Endothelial cell (in vitro differentiated cells): ENCODE measurements around the gene HMBS. TPM values are rescaled to one million over a fixed set of nuclear protein-coding genes. Genes with fewer than 3 reads are reported as not detected.

ENCODE experiments used
- DNase-seq: peaks from one replicate; pipeline ENCODE4 v3.0.0; 2021; ENCODE audit warnings: low spot score
- H3K27ac Mint-ChIP-seq: one replicate; pipeline ENCODE4 v1.8.0; 2021; ENCODE audit warnings: mixed read lengths, inconsistent platforms; ENCODE audit not compliant: unreplicated experiment
- H3K27me3 Mint-ChIP-seq: one replicate; pipeline ENCODE4 v1.8.0; 2021; ENCODE audit warnings: mild to moderate bottlenecking, moderate library complexity, mixed read lengths, inconsistent platforms; ENCODE audit not compliant: unreplicated experiment
- H3K36me3 Mint-ChIP-seq: one replicate; pipeline ENCODE4 v1.8.0; 2021; ENCODE audit warnings: mild to moderate bottlenecking, low read depth, mixed read lengths, inconsistent platforms; ENCODE audit not compliant: unreplicated experiment
- H3K4me1 Mint-ChIP-seq: one replicate; pipeline ENCODE4 v1.8.0; 2021; ENCODE audit warnings: mild to moderate bottlenecking, mixed read lengths, inconsistent platforms; ENCODE audit not compliant: unreplicated experiment
- H3K4me3 Mint-ChIP-seq: one replicate; pipeline ENCODE4 v1.8.0; 2021; ENCODE audit warnings: mild to moderate bottlenecking, mixed read lengths, inconsistent platforms; ENCODE audit not compliant: unreplicated experiment
- H3K9me3 Mint-ChIP-seq: one replicate; pipeline ENCODE4 v1.8.0; 2021; ENCODE audit warnings: mixed read lengths, inconsistent platforms; ENCODE audit not compliant: unreplicated experiment
- total RNA-seq: library from RNA; stranded (reverse); fragmentation: NEBNext Ultra II Directional; extraction: Animal tissue kit (Norgen Biotek cat#: 25700); gene quantifications from one replicate; pipeline ENCODE4 v1.2.1, GENCODE V29; 2021; ENCODE audit not compliant: unreplicated experiment
- TF ChIP-seq, protein P1 (sequence below): fragments of 200-600 bp; sonication (generic); IDR thresholded peaks from one replicate; pipeline ENCODE4 v1.5.0; 2021; ENCODE audit warnings: antibody characterized with exemption; ENCODE audit not compliant: unreplicated experiment

The HMBS gene
- total RNA-seq, 1 donor from 2014 or later: 13.6 TPM

DNA sequence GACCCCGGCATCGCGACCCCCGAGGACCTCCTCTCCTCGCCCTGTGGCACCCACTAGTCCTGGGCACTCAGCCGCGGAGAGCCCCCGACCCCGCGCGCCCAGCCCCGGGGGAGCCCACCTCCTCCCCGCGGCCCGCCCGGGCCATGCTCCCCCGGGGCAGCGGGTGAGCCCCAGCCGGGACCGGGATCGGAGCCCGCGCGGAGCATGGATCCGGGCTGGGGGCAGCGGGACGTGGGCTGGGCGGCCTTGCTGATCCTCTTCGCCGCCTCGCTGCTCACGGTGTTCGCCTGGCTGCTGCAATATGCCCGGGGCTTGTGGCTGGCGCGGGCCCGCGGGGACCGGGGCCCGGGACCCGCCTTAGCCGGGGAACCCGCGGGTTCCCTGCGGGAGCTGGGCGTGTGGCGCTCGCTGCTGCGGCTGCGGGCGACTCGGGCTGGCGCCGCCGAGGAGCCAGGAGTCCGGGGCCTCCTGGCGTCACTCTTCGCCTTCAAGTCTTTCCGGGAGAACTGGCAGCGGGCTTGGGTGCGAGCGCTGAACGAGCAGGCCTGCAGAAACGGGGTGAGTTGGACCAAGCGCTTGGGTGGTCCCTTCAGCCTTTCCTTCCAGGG lies 23.0 kb downstream of the HMBS start:
- Mint-ChIP-seq H3K4me3 (peak overlapping the region; percentile 89), H3K4me1 (peaks cover 46% of the 10 kb centered on the region), H3K27me3 (peaks cover 18% of the 10 kb centered on the region), H3K9me3 (no peaks in the 10 kb centered on the region), H3K36me3 (peaks cover 17% of the 10 kb centered on the region), H3K27ac (no peak overlapping the region)
- DNase-seq: no peak
- TF ChIP-seq, protein P1, sequence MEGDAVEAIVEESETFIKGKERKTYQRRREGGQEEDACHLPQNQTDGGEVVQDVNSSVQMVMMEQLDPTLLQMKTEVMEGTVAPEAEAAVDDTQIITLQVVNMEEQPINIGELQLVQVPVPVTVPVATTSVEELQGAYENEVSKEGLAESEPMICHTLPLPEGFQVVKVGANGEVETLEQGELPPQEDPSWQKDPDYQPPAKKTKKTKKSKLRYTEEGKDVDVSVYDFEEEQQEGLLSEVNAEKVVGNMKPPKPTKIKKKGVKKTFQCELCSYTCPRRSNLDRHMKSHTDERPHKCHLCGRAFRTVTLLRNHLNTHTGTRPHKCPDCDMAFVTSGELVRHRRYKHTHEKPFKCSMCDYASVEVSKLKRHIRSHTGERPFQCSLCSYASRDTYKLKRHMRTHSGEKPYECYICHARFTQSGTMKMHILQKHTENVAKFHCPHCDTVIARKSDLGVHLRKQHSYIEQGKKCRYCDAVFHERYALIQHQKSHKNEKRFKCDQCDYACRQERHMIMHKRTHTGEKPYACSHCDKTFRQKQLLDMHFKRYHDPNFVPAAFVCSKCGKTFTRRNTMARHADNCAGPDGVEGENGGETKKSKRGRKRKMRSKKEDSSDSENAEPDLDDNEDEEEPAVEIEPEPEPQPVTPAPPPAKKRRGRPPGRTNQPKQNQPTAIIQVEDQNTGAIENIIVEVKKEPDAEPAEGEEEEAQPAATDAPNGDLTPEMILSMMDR: no peak

- peak overlapping the region; percentile 89 for H3K4me3 Mint-ChIP-seq
- no peaks in the 10 kb centered on the region for H3K9me3 Mint-ChIP-seq
- TF ChIP-seq, protein P1: no peak
- H3K36me3 Mint-ChIP-seq: peaks cover 23% of the 10 kb centered on the region
- no peak for DNase-seq
- peaks cover 46% of the 10 kb centered on the region for H3K4me1 Mint-ChIP-seq
- peaks cover 18% of the 10 kb centered on the region for H3K27me3 Mint-ChIP-seq
- H3K27ac Mint-ChIP-seq: peak overlapping the region; percentile 57
These were observed 23.6 kb downstream of the HMBS start for GRCh38 chr11:119108146-119108856.

DNA sequence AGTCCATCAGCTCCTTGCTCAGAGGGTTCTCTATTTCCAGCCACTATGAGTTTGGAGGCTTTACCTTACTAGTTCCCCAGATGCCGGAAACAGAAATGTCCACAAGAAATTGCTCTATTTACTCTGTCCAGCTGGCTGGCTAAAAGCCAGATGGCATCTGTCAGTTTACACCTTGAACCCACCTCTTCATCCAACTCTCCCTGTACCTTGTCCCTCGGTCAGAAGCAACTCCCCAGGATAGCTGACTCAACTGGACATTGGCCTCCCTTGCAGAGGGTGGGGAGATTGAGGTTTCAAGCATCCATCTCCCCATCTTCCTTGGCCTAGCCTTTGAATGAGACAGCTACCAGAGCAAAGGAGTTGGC lies 24.2 kb downstream of the HMBS start:
- DNase-seq: no peak
- TF ChIP-seq, protein P1: no peak
- Mint-ChIP-seq H3K4me3 (peak overlapping the region; percentile 89), H3K36me3 (peaks cover 25% of the 10 kb centered on the region), H3K27me3 (peaks cover 18% of the 10 kb centered on the region), H3K9me3 (no peaks in the 10 kb centered on the region), H3K27ac (peak overlapping the region; percentile 57), H3K4me1 (peaks cover 44% of the 10 kb centered on the region)

- Mint-ChIP-seq H3K4me1 (peaks cover 44% of the 10 kb centered on the region), H3K27ac (peak overlapping the region; percentile 2), H3K27me3 (peaks cover 20% of the 10 kb centered on the region), H3K4me3 (peak overlapping the region; percentile 53), H3K36me3 (peaks cover 25% of the 10 kb centered on the region), H3K9me3 (no peaks in the 10 kb centered on the region)
- TF ChIP-seq, protein P1: no peak
- DNase-seq: no peak
These were observed 25.2 kb downstream of the HMBS start for GRCh38 chr11:119109843-119110242.

- TF ChIP-seq, protein P1: no peak
- Mint-ChIP-seq H3K9me3 (no peaks in the 10 kb centered on the region), H3K4me1 (peaks cover 45% of the 10 kb centered on the region), H3K4me3 (peak overlapping the region; percentile 49), H3K27ac (peak overlapping the region; percentile 2), H3K36me3 (peaks cover 25% of the 10 kb centered on the region), H3K27me3 (peaks cover 17% of the 10 kb centered on the region)
- DNase-seq: no peak
These were observed 25.8 kb downstream of the HMBS start for GRCh38 chr11:119110439-119110838.
